ENCODE data around the gene PRR11. TPM values are rescaled to one million over a fixed set of nuclear protein-coding genes. Genes with fewer than 3 reads are reported as not detected.
"Not testable (repeated sequence)": the region's sequence is repeated elsewhere in the genome, so short reads cannot be mapped to it uniquely, and the experiment has no call there.

Gene PRR11
- total RNA-seq, 2 donors from 2014 or later = 52.5 to 58.5 TPM

DNA sequence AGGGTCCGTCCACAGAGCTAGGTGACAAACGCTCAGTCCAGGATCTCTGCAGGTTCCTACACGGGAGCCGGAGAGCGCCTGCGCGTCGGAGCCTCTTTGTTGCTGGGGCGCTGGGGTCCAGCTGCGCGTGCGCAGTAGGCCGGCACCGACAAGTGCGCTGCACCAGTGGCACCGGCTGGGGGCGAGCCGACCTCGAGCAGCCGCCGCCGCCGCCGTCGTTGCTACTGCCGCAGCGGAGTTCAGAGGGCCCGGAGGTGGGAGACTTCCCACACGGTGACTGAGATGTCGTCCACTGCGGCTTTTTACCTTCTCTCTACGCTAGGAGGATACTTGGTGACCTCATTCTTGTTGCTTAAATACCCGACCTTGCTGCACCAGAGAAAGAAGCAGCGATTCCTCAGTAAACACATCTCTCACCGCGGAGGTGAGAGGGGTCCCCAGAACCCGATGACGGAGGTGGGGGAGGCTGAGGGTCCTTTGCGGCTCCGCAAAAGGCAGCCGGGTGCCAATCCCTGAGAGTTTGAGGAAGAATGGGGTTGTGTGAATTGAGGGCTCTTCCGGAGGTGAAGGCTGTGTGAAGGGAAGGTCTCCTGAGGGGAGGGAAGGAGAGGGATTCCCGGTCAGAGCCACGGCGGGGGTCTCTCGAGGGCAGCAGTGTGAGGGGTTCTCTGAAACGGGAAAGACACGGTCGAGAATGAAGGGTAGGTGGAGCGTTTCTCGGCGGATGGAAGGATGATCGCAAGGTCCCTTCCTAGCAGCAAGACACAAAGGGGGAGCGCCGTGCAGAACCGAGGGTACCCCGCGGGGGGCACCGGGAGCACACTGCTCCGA lies 65.0 kb downstream of the PRR11 start, which contains the start of gene GDPD1:
Gene GDPD1, plus strand, starts transcription at position 184 of the 831 bp plus-strand sequence. Its CDS starts 99 bp downstream, at position 283.
- Mint-ChIP-seq H3K4me1 (peaks cover 7% of the 10 kb centered on the region), H3K27ac (peak within 1 kb of the TSS; percentile 98), H3K9me3 (no peaks in the 10 kb centered on the region), H3K36me3 (ENCODE audit: low read depth) (peaks cover 6% of the 10 kb centered on the region), H3K4me3 (peak within 1 kb of the TSS; percentile 99), H3K27me3 (ENCODE audit: insufficient read depth) (no peaks in the 10 kb centered on the region)
- WGBS, 2 experiments (ENCODE audit: insufficient coverage in 1 of 2, insufficient read length in 1 of 2) = 0% methylated on average over 34 to 60 of the region's 60 CpGs
- H3K27ac ChIP-seq (ENCODE audit: low read depth, low read length) = peak within 1 kb of the TSS; percentile 86
- H3K36me3 ChIP-seq (ENCODE audit: control insufficient read depth, insufficient read depth, low read length) = peaks cover 5% of the 10 kb centered on the region
- H3K27me3 ChIP-seq (ENCODE audit: control insufficient read depth, insufficient read depth, low read length, poor library complexity, severe bottlenecking) = no peaks in the 10 kb centered on the region
- H3K4me1 ChIP-seq (ENCODE audit: control insufficient read depth, insufficient read depth, low read length) = peaks cover 3% of the 10 kb centered on the region
- peak; percentile 100 for DNase-seq
- peak within 1 kb of the TSS; percentile 88 for H3K9ac ChIP-seq (ENCODE audit: extremely low read depth, low read length, poor library complexity, severe bottlenecking)
- TF ChIP-seq, protein P1, sequence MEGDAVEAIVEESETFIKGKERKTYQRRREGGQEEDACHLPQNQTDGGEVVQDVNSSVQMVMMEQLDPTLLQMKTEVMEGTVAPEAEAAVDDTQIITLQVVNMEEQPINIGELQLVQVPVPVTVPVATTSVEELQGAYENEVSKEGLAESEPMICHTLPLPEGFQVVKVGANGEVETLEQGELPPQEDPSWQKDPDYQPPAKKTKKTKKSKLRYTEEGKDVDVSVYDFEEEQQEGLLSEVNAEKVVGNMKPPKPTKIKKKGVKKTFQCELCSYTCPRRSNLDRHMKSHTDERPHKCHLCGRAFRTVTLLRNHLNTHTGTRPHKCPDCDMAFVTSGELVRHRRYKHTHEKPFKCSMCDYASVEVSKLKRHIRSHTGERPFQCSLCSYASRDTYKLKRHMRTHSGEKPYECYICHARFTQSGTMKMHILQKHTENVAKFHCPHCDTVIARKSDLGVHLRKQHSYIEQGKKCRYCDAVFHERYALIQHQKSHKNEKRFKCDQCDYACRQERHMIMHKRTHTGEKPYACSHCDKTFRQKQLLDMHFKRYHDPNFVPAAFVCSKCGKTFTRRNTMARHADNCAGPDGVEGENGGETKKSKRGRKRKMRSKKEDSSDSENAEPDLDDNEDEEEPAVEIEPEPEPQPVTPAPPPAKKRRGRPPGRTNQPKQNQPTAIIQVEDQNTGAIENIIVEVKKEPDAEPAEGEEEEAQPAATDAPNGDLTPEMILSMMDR (conservative IDR thresholded peaks at IDR 0.05) = peak; percentile 81
- H3K9me3 ChIP-seq (ENCODE audit: control insufficient read depth, low read length) = no peaks in the 10 kb centered on the region
- peak within 1 kb of the TSS; percentile 97 for H3K4me3 ChIP-seq (ENCODE audit: low read length)

DNA sequence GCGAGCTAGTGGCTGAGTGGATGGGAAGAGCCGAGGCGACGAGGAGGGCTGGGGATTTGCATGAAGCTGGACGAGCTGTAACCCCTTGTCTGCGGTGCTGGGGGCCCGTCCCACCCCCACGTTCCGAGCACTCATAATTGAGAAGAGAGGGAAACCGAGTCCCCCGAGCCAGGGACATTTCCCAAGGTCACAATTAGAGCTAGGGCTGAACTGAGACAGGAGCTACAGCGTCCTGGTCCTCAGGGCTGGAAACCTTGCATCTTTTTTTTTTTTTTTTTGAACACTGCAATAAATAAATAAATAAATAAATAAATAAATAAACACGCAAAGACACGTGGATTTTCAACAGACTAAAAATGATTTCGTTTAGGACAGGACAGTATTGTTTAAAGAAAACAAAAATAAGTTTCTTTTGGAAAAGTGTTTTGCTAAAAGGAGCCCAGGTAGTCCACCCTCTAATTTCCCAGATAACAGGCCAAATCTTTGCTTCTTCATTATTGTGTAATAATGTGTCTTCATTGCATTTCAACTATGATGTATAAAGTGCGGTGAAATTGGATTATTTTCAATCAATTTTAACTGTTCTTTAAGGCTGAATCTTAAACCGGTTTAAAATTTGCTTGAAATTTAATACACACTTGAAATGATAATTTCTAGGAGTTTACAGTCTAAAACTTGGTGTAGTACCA lies 65.8 kb downstream of the PRR11 start:
- H3K27ac ChIP-seq (ENCODE audit: low read depth, low read length) = no peak overlapping the region
- no peaks in the 10 kb centered on the region for H3K27me3 Mint-ChIP-seq (ENCODE audit: insufficient read depth)
- H3K4me3 ChIP-seq (ENCODE audit: low read length) = peak overlapping the region; percentile 97
- H3K9me3 ChIP-seq (ENCODE audit: control insufficient read depth, low read length) = no peaks in the 10 kb centered on the region
- H3K27ac Mint-ChIP-seq = peak overlapping the region; percentile 98
- H3K4me1 Mint-ChIP-seq = peaks cover 7% of the 10 kb centered on the region
- H3K4me1 ChIP-seq (ENCODE audit: control insufficient read depth, insufficient read depth, low read length) = peaks cover 3% of the 10 kb centered on the region
- H3K36me3 ChIP-seq (ENCODE audit: control insufficient read depth, insufficient read depth, low read length) = peaks cover 5% of the 10 kb centered on the region
- no peaks in the 10 kb centered on the region for H3K9me3 Mint-ChIP-seq
- TF ChIP-seq, protein P1 (conservative IDR thresholded peaks at IDR 0.05) = no peak
- 11 to 13% methylated on average over 12 to 15 of the region's 17 CpGs for WGBS, 2 experiments (ENCODE audit: insufficient coverage in 1 of 2, insufficient read length in 1 of 2)
- H3K36me3 Mint-ChIP-seq (ENCODE audit: low read depth) = peaks cover 6% of the 10 kb centered on the region
- no peak for DNase-seq
- peak overlapping the region; percentile 88 for H3K9ac ChIP-seq (ENCODE audit: extremely low read depth, low read length, poor library complexity, severe bottlenecking)
- no peaks in the 10 kb centered on the region for H3K27me3 ChIP-seq (ENCODE audit: control insufficient read depth, insufficient read depth, low read length, poor library complexity, severe bottlenecking)
- peak overlapping the region; percentile 99 for H3K4me3 Mint-ChIP-seq

DNA sequence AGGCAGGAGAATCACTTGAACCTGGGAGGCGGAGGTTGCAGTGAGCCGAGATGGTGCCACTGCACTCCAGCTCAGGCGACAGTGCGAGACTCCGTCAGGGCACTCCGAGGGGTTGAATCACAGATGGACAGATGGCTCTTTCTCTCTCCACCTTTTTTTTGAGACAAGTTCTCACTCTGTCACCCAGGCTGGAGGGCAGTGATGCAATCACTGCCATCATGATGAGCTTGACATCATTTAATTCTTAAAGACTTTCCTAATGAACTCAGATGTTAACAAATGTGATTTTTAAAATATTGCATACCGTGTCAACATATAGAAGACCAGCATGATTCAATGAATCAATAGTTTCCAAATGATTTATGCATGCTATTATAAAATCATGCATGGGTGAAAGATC lies 68.3 kb downstream of the PRR11 start:
- no peaks in the 10 kb centered on the region for H3K27me3 Mint-ChIP-seq (ENCODE audit: insufficient read depth)
- peaks cover 7% of the 10 kb centered on the region for H3K4me1 Mint-ChIP-seq
- no peak overlapping the region for H3K9ac ChIP-seq (ENCODE audit: extremely low read depth, low read length, poor library complexity, severe bottlenecking)
- no peak overlapping the region for H3K4me3 Mint-ChIP-seq
- no peaks in the 10 kb centered on the region for H3K9me3 Mint-ChIP-seq
- TF ChIP-seq, protein P1 (conservative IDR thresholded peaks at IDR 0.05) = no peak
- H3K27ac ChIP-seq (ENCODE audit: low read depth, low read length) = no peak overlapping the region
- H3K36me3 ChIP-seq (ENCODE audit: control insufficient read depth, insufficient read depth, low read length) = peaks cover 5% of the 10 kb centered on the region
- no peak overlapping the region for H3K4me3 ChIP-seq (ENCODE audit: low read length)
- no peak for DNase-seq
- no peaks in the 10 kb centered on the region for H3K27me3 ChIP-seq (ENCODE audit: control insufficient read depth, insufficient read depth, low read length, poor library complexity, severe bottlenecking)
- no peak overlapping the region for H3K27ac Mint-ChIP-seq
- peaks cover 6% of the 10 kb centered on the region for H3K36me3 Mint-ChIP-seq (ENCODE audit: low read depth)
- WGBS, 2 experiments (ENCODE audit: insufficient coverage in 1 of 2, insufficient read length in 1 of 2) = 96 to 97% methylated on average over 7 of the region's 7 CpGs
- no peaks in the 10 kb centered on the region for H3K9me3 ChIP-seq (ENCODE audit: control insufficient read depth, low read length)
- H3K4me1 ChIP-seq (ENCODE audit: control insufficient read depth, insufficient read depth, low read length) = peaks cover 3% of the 10 kb centered on the region

GRCh38 chr17:59228588-59228987 lies 73.0 kb downstream of the PRR11 start:
- WGBS, 2 experiments (ENCODE audit: insufficient coverage in 1 of 2, insufficient read length in 1 of 2) = 100% methylated on average over 1 of the region's 1 CpG; no CpG with 5 or more reads in 1 of the 2 experiments
- not testable (repeated sequence) for H3K4me3 Mint-ChIP-seq

More at GRCh38 chr17:59228588-59228987, 73.0 kb downstream of the PRR11 start:
- H3K9ac ChIP-seq (ENCODE audit: extremely low read depth, low read length, poor library complexity, severe bottlenecking); H3K9me3 ChIP-seq (ENCODE audit: control insufficient read depth, low read length); H3K4me1 ChIP-seq (ENCODE audit: control insufficient read depth, insufficient read depth, low read length); H3K36me3 Mint-ChIP-seq (ENCODE audit: low read depth); H3K27me3 ChIP-seq (ENCODE audit: control insufficient read depth, insufficient read depth, low read length, poor library complexity, severe bottlenecking); DNase-seq; H3K27me3 Mint-ChIP-seq (ENCODE audit: insufficient read depth); H3K4me1 Mint-ChIP-seq; H3K27ac ChIP-seq (ENCODE audit: low read depth, low read length); H3K27ac Mint-ChIP-seq; H3K9me3 Mint-ChIP-seq; H3K4me3 ChIP-seq (ENCODE audit: low read length); H3K36me3 ChIP-seq (ENCODE audit: control insufficient read depth, insufficient read depth, low read length): not testable (repeated sequence)
